ENCODE results near the gene ZMYM2.
"Not testable (repeated sequence)": the region's sequence is repeated elsewhere in the genome, so short reads cannot be mapped to it uniquely, and the experiment has no call there.

Gene ZMYM2

DNA sequence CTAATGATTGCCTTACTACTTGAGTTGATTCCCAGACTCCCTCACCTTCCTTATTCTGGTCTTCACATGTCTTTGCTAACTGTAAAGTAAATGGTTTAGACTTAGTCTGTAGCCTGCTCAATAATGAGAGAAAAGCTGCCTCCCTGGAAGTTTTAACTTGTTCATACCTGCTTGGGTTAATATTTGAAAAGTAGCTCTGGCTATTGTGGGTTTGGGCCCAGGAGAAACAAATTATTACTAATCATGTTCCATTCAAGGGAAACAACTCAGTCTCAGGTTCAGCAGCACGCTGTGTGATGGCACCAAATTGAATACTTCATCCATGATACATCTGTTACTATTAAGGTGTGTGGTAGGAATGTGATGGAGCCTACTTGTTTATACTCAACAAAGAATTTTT, 75.0 kb downstream of the ZMYM2 start:
- no peak for DNase-seq (ENCODE audit: low read depth, low spot score)
- CTCF ChIA-PET: interaction anchor here (1.0 kb wide), 1 partner anchor 16 kb away, joined by 3 read pairs; no protein-coding TSS in a partner anchor
- TF ChIP-seq, protein P1, sequence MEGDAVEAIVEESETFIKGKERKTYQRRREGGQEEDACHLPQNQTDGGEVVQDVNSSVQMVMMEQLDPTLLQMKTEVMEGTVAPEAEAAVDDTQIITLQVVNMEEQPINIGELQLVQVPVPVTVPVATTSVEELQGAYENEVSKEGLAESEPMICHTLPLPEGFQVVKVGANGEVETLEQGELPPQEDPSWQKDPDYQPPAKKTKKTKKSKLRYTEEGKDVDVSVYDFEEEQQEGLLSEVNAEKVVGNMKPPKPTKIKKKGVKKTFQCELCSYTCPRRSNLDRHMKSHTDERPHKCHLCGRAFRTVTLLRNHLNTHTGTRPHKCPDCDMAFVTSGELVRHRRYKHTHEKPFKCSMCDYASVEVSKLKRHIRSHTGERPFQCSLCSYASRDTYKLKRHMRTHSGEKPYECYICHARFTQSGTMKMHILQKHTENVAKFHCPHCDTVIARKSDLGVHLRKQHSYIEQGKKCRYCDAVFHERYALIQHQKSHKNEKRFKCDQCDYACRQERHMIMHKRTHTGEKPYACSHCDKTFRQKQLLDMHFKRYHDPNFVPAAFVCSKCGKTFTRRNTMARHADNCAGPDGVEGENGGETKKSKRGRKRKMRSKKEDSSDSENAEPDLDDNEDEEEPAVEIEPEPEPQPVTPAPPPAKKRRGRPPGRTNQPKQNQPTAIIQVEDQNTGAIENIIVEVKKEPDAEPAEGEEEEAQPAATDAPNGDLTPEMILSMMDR (IDR thresholded peaks at IDR 0.05; ENCODE audit: insufficient read depth, low read length, missing control alignments): no peak
- POLR2A ChIA-PET: no interaction called here
- no peak overlapping the region for H3K4me3 ChIP-seq (ENCODE audit: low read depth, low read length)

DNA sequence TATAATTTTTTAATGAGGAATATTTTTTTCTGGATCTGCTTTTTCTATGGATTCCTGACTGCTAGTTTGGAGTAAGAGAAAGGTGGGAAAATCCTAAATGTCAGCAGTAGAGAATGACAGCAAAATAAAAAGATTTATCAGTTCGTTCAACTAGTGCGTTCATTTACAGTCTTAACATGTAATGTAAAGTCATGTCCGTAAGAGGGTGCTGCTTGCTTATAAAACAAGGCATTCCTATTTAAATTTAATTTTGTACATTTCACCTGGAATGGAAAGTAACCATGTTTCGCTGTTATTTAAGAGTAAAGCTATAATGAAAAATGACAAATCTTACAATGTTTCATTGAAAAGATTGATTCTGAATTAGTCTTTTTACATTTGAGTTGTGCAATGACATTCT, 76.6 kb downstream of the ZMYM2 start:
- H3K4me3 ChIP-seq (ENCODE audit: low read depth, low read length): no peak overlapping the region
- POLR2A ChIA-PET: no interaction called here
- CTCF ChIA-PET: interaction anchor here (1.0 to 1.4 kb wide), 2 partner anchors 38 to 47 kb away, joined by 3 to 4 read pairs; no protein-coding TSS in a partner anchor
- DNase-seq (ENCODE audit: low read depth, low spot score): no peak
- TF ChIP-seq, protein P1 (IDR thresholded peaks at IDR 0.05; ENCODE audit: insufficient read depth, low read length, missing control alignments): no peak

- CTCF ChIA-PET: no interaction called here
- POLR2A ChIA-PET: no interaction called here
Observed at GRCh38 chr13:20037908-20038307, 79.4 kb downstream of the ZMYM2 start.

GRCh38 chr13:20042603-20043002, 84.1 kb downstream of the ZMYM2 start:
- H3K4me3 ChIP-seq (ENCODE audit: low read depth, low read length); CTCF ChIA-PET; POLR2A ChIA-PET; DNase-seq (ENCODE audit: low read depth, low spot score): not testable (repeated sequence)

More at GRCh38 chr13:20037908-20038307, 79.4 kb downstream of the ZMYM2 start:
- TF ChIP-seq, protein P1 (IDR thresholded peaks at IDR 0.05; ENCODE audit: insufficient read depth, low read length, missing control alignments): no peak
- no peak overlapping the region for H3K4me3 ChIP-seq (ENCODE audit: low read depth, low read length)
- no peak for DNase-seq (ENCODE audit: low read depth, low spot score)

DNA sequence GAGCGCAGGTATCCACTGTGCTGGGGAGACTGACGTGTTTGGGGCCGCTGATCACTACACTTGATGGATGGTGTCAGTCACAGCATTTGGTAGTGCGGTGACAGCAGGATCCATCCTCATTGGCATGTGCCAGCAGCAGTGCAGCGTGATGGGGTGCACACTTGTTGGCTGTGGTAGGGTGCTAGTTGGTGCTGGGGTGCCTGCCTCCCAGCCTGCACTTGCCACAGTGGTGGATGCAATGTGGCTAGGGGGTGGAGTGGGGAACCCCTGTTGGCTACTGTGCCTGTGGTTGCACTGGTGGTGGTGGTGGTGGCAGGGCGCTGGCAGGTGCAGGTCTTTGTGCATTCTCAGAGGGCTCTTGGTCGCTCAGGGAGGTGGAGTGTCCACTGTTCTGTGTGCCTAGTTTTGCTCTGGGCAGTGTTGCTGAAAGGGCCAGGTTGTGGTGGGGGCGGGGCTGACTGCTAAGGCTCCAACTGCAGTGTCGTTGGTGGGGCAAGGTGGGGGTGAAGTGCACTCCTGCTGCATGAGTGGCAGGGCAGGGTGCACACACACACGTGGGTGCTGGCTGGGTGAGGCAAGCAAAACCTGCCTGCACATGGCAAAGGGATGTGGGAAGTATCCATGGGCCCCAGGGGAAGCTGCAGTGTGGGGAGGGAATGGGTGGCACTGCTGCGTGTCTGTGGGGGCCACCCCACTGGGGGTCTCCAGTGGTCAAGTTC, 84.8 kb downstream of the ZMYM2 start:
- TF ChIP-seq, protein P1 (IDR thresholded peaks at IDR 0.05; ENCODE audit: insufficient read depth, low read length, missing control alignments): no peak
- ChIA-PET CTCF (no interaction called here), POLR2A (no interaction called here)
- H3K4me3 ChIP-seq (ENCODE audit: low read depth, low read length): no peak overlapping the region
- DNase-seq (ENCODE audit: low read depth, low spot score): no peak

DNA sequence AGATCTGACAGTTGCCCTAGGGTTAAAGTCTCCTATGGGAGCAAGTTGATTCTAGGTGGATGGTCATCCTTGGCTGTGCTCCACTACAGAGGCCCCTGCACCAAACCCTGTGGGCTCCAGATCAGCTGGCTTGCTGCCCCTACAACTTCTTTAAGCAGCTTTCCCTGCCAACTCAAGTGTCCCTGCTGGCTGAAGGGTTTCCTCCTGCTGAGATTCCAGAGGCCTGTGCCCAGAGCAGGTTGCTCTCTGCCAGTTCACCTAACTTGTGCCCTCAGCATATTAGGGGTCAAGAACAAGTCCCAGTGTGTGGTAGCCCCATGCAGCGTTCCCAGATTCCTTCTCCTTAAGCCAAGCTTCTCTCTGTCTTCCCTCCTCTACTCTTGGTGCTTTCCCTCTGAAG, 85.6 kb downstream of the ZMYM2 start:
- TF ChIP-seq, protein P1 (IDR thresholded peaks at IDR 0.05; ENCODE audit: insufficient read depth, low read length, missing control alignments): no peak
- ChIA-PET CTCF (no interaction called here), POLR2A (no interaction called here)
- no peak overlapping the region for H3K4me3 ChIP-seq (ENCODE audit: low read depth, low read length)
- DNase-seq (ENCODE audit: low read depth, low spot score): no peak

GRCh38 chr13:20045950-20046548, 87.5 kb downstream of the ZMYM2 start:
- TF ChIP-seq, protein P1 (IDR thresholded peaks at IDR 0.05; ENCODE audit: insufficient read depth, low read length, missing control alignments): no peak
- ChIA-PET POLR2A (no interaction called here), CTCF (no interaction called here)
- no peak for DNase-seq (ENCODE audit: low read depth, low spot score)
- no peak overlapping the region for H3K4me3 ChIP-seq (ENCODE audit: low read depth, low read length)
